ENCODE data around the gene PDAP1. TPM values are rescaled to one million over a fixed set of nuclear protein-coding genes. Genes with fewer than 3 reads are reported as not detected.
"Not testable (repeated sequence)": the region's sequence is repeated elsewhere in the genome, so short reads cannot be mapped to it uniquely, and the experiment has no call there.

PDAP1 gene
- total and polyA plus RNA-seq, 2 donors: 11.4 to 215 TPM

DNA sequence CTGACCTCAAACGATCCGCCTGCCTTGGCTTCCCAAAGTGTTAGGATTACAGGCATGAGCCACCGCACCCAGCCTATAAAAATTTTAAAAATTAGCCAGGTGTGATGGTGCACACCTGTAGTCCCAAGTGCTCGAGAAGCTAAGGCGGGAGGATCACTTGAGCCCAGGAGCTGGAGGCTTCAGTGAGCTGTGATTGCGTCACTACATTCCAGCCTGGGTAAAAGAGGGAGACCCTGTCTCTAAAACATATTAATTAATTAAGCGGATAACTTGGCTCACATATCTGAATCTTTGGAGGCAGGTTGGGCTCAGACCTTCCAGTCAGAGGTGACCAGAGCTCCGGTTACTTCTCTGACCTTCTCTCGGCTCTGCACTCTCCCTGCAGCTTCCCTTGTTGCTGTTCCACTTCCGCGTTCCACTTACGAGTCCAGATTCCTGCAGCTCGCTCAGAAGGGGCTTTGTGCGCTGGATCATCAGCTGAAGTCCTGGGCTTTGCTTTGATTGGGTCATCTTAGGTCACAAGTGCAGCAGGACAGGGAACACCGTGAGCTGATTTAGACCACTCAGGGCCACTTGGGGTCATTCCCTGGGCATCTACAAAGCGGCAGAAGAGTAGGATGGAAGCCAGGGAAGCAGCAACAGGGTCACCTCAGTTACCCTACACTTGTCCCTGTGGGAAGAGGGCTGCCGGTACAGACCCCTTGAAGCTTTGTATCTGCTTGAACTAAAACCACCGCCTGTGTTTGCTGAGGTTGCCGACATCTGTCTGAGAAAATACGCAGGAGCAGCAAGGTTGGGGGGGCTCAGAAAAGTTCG, 35.9 kb downstream of the PDAP1 start:
- Histone ChIP-seq H3K4me1 (ENCODE audit: insufficient read depth) (no peaks in the 10 kb centered on the region), H3K27ac (ENCODE audit: low read depth) (no peak overlapping the region), H3K36me3 (ENCODE audit: insufficient read depth) (no peaks in the 10 kb centered on the region), H3K4me3 (ENCODE audit: low read depth, low read length) (no peak overlapping the region)
- 44% methylated on average over 21 of the region's 21 CpGs for WGBS
- no peak for DNase-seq (ENCODE audit: extremely low spot score)

DNA sequence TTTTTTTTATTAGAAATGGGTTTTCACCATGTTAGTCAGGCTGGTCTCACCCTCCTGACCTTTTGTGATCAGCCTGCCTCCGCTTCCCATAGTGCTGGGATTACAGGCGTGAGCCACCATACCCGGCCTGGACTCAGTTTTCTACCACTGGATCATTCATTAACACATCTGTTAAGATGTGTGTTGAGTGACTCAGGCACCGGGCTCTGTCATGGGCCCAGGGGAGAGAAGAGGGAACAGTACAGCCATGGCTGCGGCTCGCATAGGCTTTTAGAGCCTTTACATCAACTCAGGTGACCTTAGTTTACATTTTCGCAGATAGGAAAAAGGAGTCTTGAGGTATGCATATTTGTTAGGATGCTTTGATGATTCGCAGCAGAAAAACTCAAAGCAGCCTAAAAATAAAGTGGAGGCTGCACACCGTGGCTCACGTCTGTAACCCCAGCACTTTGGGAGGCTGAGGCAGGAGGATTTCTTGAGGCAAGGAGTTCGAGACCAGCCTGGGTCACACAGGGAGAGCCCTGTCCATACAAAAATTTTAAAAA, 36.9 kb downstream of the PDAP1 start:
- Histone ChIP-seq H3K27ac (ENCODE audit: low read depth) (no peak overlapping the region), H3K4me1 (ENCODE audit: insufficient read depth) (no peaks in the 10 kb centered on the region), H3K4me3 (ENCODE audit: low read depth, low read length) (no peak overlapping the region), H3K36me3 (ENCODE audit: insufficient read depth) (peaks cover 2% of the 10 kb centered on the region)
- WGBS: 92% methylated on average over 11 of the region's 11 CpGs
- no peak for DNase-seq (ENCODE audit: extremely low spot score)

DNA sequence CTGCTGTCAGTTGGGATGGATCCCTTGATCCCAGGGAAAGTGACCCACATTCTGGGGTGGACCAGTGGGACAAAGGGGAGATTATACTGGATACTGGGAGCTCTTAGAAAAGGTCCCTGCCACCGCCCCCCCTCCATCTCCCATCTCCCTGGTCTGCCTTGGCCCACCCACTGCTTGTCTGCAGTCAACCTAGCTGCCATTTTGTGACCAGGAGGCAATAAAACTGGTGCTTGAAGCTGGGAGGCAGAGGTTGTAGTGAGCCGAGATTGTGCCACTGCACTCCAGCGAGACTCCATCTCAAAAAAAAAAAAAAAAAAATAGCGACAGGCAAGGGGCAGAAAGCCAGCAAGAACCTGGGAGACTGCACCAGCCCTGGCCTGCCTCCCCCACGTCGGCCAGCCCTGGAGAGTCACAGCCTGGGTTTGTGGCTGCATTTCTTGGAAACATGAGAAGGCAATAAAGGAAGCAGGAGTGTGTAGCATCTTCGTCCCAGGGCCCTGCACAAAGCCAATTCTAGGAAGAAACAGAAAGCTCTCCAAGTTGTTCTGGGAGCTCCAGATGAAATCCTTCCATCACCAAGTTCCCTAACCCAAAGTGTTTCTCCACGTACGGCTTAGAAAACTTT, 38.5 kb downstream of the PDAP1 start:
- H3K4me1 ChIP-seq (ENCODE audit: insufficient read depth): no peaks in the 10 kb centered on the region
- H3K27ac ChIP-seq (ENCODE audit: low read depth): no peak overlapping the region
- DNase-seq (ENCODE audit: extremely low spot score): no peak
- H3K4me3 ChIP-seq (ENCODE audit: low read depth, low read length): no peak overlapping the region
- peaks cover 3% of the 10 kb centered on the region for H3K36me3 ChIP-seq (ENCODE audit: insufficient read depth)
- WGBS: 34% methylated on average over 9 of the region's 9 CpGs

DNA sequence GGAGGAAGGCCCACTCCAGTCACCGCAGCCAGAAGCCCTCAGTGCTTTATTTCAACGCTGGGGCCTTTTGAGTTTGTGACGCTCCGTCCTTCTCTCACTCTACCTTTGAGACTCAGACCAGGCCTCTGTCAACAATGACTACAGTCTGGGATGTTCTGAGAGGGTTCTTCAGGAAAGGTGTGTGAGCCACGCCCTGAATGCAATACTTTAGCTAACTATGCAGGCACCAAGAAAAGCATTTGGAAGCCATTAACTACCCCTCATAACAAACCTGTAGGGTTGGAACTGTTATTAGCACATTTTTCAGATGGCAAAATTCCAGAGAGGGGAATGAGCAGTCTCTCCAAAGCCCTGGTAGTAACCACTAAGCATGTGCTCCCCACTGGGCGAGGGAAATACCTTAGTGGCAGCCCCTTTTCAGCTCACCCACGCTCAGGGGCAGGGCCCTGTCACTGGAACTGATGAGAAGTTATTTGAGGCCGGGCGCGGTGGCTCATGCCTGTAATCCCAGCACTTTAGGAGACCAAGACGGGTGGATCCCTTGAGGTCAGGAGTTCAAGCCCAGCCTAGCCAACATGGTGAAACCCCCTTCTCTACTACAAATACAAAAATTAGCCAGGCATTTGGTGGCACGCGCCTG, 39.5 kb downstream of the PDAP1 start:
- no peaks in the 10 kb centered on the region for H3K4me1 ChIP-seq (ENCODE audit: insufficient read depth)
- H3K36me3 ChIP-seq (ENCODE audit: insufficient read depth): peaks cover 4% of the 10 kb centered on the region
- H3K27ac ChIP-seq (ENCODE audit: low read depth): no peak overlapping the region
- no peak for DNase-seq (ENCODE audit: extremely low spot score)
- no peak overlapping the region for H3K4me3 ChIP-seq (ENCODE audit: low read depth, low read length)
- WGBS: 92% methylated on average over 13 of the region's 13 CpGs

DNA sequence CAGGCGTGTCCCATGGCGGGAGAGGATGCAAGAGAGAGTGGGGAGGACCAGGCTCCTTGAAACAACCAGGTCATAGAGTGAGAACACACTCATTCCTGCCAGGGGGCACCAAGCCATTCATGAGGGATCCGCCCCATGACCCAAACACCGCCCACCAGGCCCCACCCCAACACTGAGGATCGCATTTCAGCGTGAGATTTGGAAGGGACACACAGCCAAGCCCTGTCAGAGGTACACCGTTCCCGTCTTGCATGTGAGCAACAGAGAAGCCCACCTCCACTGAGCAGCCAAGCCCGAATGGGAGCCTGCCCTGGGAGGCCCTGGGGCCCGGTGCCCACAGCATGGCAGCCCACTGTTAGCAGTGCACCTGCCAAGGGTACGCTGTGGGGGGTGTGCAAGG, 41.8 kb downstream of the PDAP1 start:
- no peak for DNase-seq (ENCODE audit: extremely low spot score)
- 77% methylated on average over 11 of the region's 11 CpGs for WGBS

DNA sequence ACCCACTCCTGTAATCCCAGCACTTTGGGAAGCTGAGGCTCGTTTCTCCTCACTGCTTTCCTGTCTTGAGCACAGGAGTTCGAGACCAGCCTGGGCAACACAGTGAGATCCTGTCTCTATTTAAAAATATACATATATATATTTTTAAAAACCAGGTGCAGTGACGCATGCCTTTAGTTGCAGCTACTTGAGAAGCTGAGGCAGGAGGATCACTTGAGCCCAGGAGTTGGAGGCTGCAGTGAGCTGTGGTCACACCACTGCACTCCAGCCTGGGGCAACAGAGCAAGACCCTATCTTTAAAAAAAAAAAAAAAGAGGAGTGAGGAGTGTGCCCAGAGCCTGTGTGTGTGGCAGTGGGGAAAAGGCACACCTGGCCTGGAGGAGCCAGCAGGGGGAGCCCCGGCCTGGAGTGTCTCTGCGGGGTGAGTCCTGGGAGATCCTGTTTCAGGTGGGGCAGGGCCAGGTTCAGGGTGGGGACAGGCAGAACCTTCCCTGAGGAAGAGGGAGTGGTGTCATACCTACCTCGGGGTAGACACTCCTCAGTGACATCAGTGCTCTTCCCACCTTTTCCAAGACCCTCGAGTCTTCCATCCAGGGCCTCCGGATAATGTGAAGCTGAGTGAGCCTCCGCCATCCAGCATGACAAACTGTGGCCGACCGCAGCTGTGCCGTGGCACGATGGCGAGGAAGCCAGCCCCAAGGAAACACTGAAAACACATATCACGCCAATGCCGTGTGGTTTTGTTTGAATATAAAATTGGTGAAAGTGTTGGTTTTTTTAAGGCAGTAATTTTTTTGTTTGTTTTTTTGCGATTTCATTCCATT, 42.9 kb downstream of the PDAP1 start:
- no peaks in the 10 kb centered on the region for H3K4me1 ChIP-seq (ENCODE audit: insufficient read depth)
- 82% methylated on average over 17 of the region's 17 CpGs for WGBS
- H3K27ac ChIP-seq (ENCODE audit: low read depth): no peak overlapping the region
- DNase-seq (ENCODE audit: extremely low spot score): no peak
- peaks cover 4% of the 10 kb centered on the region for H3K36me3 ChIP-seq (ENCODE audit: insufficient read depth)
- H3K4me3 ChIP-seq (ENCODE audit: low read depth, low read length): no peak overlapping the region

More for the DNA sequence above, 41.8 kb downstream of the PDAP1 start:
- no peak overlapping the region for H3K4me3 ChIP-seq (ENCODE audit: low read depth, low read length)
- H3K36me3 ChIP-seq (ENCODE audit: insufficient read depth): peaks cover 4% of the 10 kb centered on the region
- no peaks in the 10 kb centered on the region for H3K4me1 ChIP-seq (ENCODE audit: insufficient read depth)
- H3K27ac ChIP-seq (ENCODE audit: low read depth): no peak overlapping the region

DNA sequence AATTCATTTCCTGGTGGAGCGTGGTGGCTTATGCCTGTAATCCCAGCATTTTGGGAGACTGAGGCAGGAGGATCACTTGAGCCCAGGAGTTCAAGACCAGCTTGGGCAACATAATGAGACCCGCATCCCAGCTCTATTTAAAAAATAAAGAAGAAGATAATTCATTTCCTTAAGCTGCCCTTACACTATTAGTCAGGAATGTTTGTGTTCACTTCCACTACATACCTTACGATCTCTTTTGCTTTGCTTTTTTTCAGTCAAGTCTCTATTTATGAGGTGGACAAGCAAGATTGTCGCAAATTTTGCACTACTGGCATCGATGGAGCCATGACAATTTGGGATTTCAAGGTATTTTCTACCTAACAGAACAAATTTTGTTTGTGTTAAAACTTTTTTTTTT, 45.1 kb downstream of the PDAP1 start:
- no peaks in the 10 kb centered on the region for H3K4me1 ChIP-seq (ENCODE audit: insufficient read depth)
- H3K27ac ChIP-seq (ENCODE audit: low read depth): no peak overlapping the region
- no peak overlapping the region for H3K4me3 ChIP-seq (ENCODE audit: low read depth, low read length)
- H3K36me3 ChIP-seq (ENCODE audit: insufficient read depth): peaks cover 4% of the 10 kb centered on the region
- DNase-seq (ENCODE audit: extremely low spot score): no peak
- WGBS: 90% methylated on average over 5 of the region's 5 CpGs

DNA sequence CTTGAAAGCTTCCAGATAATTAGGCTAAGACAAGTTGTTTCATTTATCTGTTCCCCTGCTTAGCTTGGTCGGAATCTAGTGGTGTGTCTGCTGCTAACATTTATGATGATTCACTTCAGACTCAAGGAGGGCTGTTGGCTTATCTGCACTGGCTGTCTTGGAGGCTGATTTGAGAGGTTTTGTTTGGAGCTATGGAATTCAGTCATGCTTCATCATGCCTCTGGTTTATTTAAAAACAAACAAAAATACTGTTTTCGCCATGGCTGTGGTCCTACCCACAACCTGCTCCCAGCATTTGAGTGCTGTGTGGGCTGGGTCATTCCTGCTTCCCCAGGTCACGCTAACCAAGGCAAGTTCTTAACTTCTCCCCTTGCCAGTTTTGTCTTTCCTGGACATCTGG, 45.6 kb downstream of the PDAP1 start:
- H3K4me1 ChIP-seq (ENCODE audit: insufficient read depth): no peaks in the 10 kb centered on the region
- H3K27ac ChIP-seq (ENCODE audit: low read depth): no peak overlapping the region
- DNase-seq (ENCODE audit: extremely low spot score): no peak
- WGBS: 77% methylated on average over 3 of the region's 3 CpGs
- H3K36me3 ChIP-seq (ENCODE audit: insufficient read depth): peaks cover 4% of the 10 kb centered on the region
- no peak overlapping the region for H3K4me3 ChIP-seq (ENCODE audit: low read depth, low read length)

DNA sequence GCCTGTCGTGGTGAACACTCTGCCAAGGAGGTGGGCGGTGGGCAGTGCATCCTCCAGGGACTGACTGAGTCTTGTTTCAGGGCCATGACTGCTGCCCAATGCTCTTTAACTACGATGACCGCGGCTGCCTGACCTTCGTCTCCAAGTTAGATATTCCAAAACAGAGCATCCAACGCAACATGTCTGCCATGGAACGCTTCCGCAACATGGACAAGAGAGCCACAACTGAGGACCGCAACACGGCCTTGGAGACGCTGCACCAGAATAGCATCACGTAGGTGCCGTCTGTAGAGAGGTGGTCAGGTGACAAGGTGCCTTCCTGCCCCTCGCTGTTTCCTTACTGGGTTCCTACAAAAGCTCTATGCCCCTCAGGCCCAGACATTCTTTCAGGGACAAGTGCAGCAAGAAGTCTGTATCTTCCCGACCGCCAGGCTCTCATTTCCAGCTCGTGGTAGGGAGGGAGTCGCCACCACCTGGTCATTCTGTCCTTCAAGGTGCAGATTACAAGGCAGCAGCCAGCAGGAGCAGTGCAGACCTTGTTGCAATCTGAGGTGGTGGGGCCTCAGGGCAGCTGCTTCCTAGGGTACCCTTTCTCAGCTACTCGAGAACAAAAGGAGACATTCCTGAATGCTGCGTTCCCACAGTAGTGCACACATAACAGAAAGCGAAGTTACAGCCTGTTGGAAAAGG, 48.8 kb downstream of the PDAP1 start:
- Histone ChIP-seq H3K27ac (ENCODE audit: low read depth) (no peak overlapping the region), H3K36me3 (ENCODE audit: insufficient read depth) (peaks cover 2% of the 10 kb centered on the region), H3K4me3 (ENCODE audit: low read depth, low read length) (no peak overlapping the region), H3K4me1 (ENCODE audit: insufficient read depth) (no peaks in the 10 kb centered on the region)
- DNase-seq (ENCODE audit: extremely low spot score): no peak
- WGBS: 89% methylated on average over 22 of the region's 22 CpGs

DNA sequence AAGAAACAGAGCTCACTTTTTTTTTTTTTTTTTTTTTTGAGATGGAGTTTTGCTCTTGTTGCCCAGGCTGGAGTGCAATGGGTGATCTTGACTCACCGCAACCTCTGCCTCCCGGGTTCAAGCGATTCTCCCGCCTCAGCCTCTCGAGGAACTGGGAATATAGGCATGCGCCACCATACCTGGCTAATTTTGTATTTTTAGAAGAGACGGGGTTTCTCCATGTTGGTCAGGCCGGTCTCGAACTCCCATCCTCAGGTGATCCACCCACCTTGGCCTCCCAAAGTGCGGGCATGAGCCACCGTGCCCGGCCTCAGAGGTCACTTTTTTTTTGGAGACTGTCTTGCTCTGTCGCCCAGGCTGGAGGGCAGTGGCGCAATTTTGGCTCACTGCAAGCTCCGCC, 49.9 kb downstream of the PDAP1 start:
- not testable (repeated sequence) for H3K4me1 ChIP-seq (ENCODE audit: insufficient read depth); H3K27ac ChIP-seq (ENCODE audit: low read depth); DNase-seq (ENCODE audit: extremely low spot score); H3K4me3 ChIP-seq (ENCODE audit: low read depth, low read length); H3K36me3 ChIP-seq (ENCODE audit: insufficient read depth)
- WGBS: 91% methylated on average over 15 of the region's 15 CpGs

DNA sequence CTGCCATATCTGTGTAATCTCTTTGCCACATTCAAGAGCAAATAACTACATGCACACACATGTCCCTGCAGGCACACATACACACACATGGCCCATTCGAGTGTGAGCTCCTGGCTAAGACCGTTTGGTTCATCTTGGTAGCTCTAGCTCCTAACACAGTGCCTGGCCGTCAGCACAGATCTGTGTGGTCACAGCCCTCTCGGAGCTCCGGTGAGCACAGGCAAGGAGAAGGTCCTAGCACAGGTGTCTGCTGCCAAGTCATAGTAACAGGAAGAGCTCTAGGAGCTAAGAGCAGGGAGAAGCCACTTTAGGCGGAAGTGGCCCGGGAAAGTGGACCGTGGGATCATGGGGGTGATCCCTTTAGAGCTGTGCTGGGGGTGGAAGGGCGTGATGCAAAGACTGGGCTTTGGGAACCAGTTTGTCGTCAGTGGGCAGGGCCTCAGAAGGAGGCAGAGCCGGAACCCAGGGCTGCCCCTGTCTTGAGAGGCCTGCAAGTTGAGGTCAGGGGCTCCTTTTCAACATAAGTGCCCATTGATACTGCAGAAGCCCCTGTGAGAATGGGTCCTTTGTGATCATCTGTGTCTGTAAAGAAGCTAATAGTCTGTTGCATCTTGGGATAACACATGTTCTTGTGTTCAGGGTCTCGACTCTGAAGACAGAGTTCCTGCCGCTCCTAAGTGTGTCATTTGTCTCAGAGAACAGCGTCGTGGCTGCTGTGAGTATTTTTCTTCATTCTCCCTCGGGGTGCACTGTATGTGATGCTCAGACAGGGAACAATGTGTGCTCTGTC, 50.5 kb downstream of the PDAP1 start:
- Histone ChIP-seq H3K4me1 (ENCODE audit: insufficient read depth) (no peaks in the 10 kb centered on the region), H3K36me3 (ENCODE audit: insufficient read depth) (peaks cover 2% of the 10 kb centered on the region), H3K4me3 (ENCODE audit: low read depth, low read length) (no peak overlapping the region), H3K27ac (ENCODE audit: low read depth) (no peak overlapping the region)
- DNase-seq (ENCODE audit: extremely low spot score): no peak
- 90% methylated on average over 16 of the region's 16 CpGs for WGBS

DNA sequence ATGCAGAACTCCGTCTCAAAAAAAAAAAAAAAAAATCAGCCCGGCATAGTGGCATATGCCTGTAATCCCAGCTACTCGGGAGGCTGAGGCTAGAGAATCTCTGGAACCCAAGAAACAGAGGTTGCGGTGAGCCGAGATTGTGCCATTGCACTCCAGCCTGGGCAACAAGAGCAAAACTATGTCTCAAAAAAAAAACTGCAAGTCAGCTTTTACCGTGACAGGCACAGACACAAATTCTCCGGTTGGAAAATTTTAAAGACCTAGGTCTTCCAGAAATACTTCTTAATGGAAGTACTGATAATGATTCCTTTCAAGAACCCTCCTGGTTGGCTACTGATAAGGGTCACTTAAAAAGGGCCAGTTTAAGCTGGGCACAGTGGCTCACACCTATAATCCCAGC, 53.3 kb downstream of the PDAP1 start:
- H3K4me1 ChIP-seq (ENCODE audit: insufficient read depth): no peaks in the 10 kb centered on the region
- H3K36me3 ChIP-seq (ENCODE audit: insufficient read depth): peaks cover 5% of the 10 kb centered on the region
- H3K27ac ChIP-seq (ENCODE audit: low read depth): no peak overlapping the region
- WGBS: 91% methylated on average over 7 of the region's 7 CpGs
- no peak overlapping the region for H3K4me3 ChIP-seq (ENCODE audit: low read depth, low read length)
- DNase-seq (ENCODE audit: extremely low spot score): no peak
